Measurements from ENCODE around the gene PLA2G12B. TPM values are rescaled to one million over a fixed set of nuclear protein-coding genes. Genes with fewer than 3 reads are reported as not detected.

PLA2G12B gene
- polyA plus RNA-seq, 4 donors = 18.7 to 73.9 (median 36.8) TPM

DNA sequence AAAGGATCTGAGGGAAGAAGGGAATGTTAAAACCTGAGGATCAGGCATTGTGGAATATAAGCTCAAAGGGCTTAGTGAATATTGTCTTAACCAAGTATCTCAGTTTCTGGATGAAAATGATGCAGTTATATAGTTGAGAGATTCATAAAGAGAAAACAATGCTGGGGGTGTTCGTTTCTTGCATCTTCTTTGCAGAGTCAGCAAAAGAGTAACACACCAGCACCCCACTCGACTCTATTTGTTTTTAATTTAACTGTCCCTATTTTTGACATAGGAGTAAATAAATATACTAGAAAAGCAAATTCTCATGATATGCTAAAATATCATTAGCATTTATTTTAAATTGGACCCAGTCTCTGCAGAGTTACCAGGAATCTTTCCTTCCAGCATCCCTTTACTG lies 68.7 kb downstream of the PLA2G12B start:
- no peak overlapping the region for H3K4me3 ChIP-seq (ENCODE audit: low read depth in 1 of 3, low read length in 3 of 3)
- H3K4me1 ChIP-seq (ENCODE audit: control insufficient read depth in 3 of 3, insufficient read depth in 2 of 3, low read depth in 1 of 3, low read length in 2 of 3) = no peaks in the 10 kb centered on the region
- no peak overlapping the region for H3K27ac ChIP-seq (ENCODE audit: low read depth in 1 of 3, low read length in 2 of 3)
- peaks cover 0 to 2% of the 10 kb centered on the region in 2 donors for H3K9me3 ChIP-seq (ENCODE audit: control insufficient read depth in 2 of 2, insufficient read depth in 1 of 2, low read depth in 1 of 2, low read length in 1 of 2)
- 79 to 89% (median 88%) methylated on average over 2 of the region's 2 CpGs for WGBS, 3 donors
- H3K36me3 ChIP-seq (ENCODE audit: control insufficient read depth in 3 of 3, insufficient read depth in 2 of 3, low read depth in 1 of 3, low read length in 3 of 3) = peaks cover 0 to 13% (median 3%) of the 10 kb centered on the region in 3 donors
- FAIRE-seq = no peak
- DNase-seq = no peak
- H3K27me3 ChIP-seq (ENCODE audit: control insufficient read depth in 3 of 3, insufficient read depth in 3 of 3, low read length in 3 of 3) = no peaks in the 10 kb centered on the region

Other genes with a start within 250 kb of the PLA2G12B start
- gene OIT3, start 61.1 kb downstream of the PLA2G12B start, polyA plus RNA-seq = 10 to 100 TPM in 1 of 4 donors, under 1 TPM in 2, not detected in 1; 0.07 to 10.6 (median 0.45) TPM
- 10 to 100 TPM in 2 of 4 donors, 1 to 10 TPM in 2; 2.7 to 32.5 (median 6.8) TPM for gene P4HA1, start 142.1 kb upstream of the PLA2G12B start, polyA plus RNA-seq
- gene NUDT13, start 155.6 kb upstream of the PLA2G12B start, polyA plus RNA-seq = 1 to 10 TPM; 1.9 to 4.7 (median 2.2) TPM
- 10 to 100 TPM in 2 of 4 donors, 1 to 10 TPM in 2; 7.4 to 24.6 (median 9.4) TPM for gene ECD, start 213.2 kb upstream of the PLA2G12B start, polyA plus RNA-seq
- gene FAM149B1, start 213.3 kb upstream of the PLA2G12B start, polyA plus RNA-seq = 10 to 100 TPM; 13.2 to 30.8 (median 16.8) TPM